Vagina (tissue), 2 donors: Measurements from ENCODE around the gene NPHS2.

Experiments used
- CTCF ChIP-seq, 3 experiments: fragments of 450-650 bp in 2 of 3; fragments of 200-600 bp in 1 of 3; sonication (generic) in 1 of 3; IDR thresholded peaks; one replicate each; pipeline ENCODE4 v1.5.1; 2017 to 2019; ENCODE audit warnings: antibody characterized with exemption in 3 of 3, mild to moderate bottlenecking in 2 of 3, moderate library complexity in 2 of 3
- POLR2A ChIP-seq, 2 donors: fragments of 450-650 bp; IDR thresholded peaks; one replicate each; pipeline ENCODE4 v1.6.1; 2017; ENCODE audit warnings: antibody characterized with exemption in 2 of 2, mild to moderate bottlenecking in 2 of 2, moderate library complexity in 2 of 2

- TF ChIP-seq CTCF (IDR thresholded peaks at IDR 0.05) (no peak), POLR2A (IDR thresholded peaks at IDR 0.05) (no peak)
These were observed 13.8 kb upstream of the NPHS2 start for GRCh38 chr1:179589509-179589908.
